Panc1 (cell line): ENCODE results near the gene IL16. TPM values are rescaled to one million over a fixed set of nuclear protein-coding genes. Genes with fewer than 3 reads are reported as not detected.
"Not testable (repeated sequence)": the region's sequence is repeated elsewhere in the genome, so short reads cannot be mapped to it uniquely, and the experiment has no call there.

ENCODE experiments used
- ATAC-seq: fragments of 200-7000 bp; cut with Tn5 transposase; 2 replicates; pipeline ENCODE4 v1.9.1; 2020; ENCODE audit warnings: mild to moderate bottlenecking, moderate library complexity
- BruUV-seq: library from RNA; stranded (reverse); fragments of 400-500 nt; replicated peaks from 2 replicates; lab custom pipeline; 2021; lab: Mats Ljungman, UMichigan
- CTCF ChIA-PET: fragments of 300-600 bp; sonication (Branson Sonifier 250); formaldehyde crosslinking; loops from one replicate; lab custom pipeline; 2022; ENCODE audit warnings: antibody characterized with exemption; lab: Charles Lee
- POLR2A ChIA-PET: fragments of 300-600 bp; sonication (Branson Sonifier 250); formaldehyde crosslinking; loops from one replicate; lab custom pipeline; 2022; ENCODE audit warnings: antibody characterized with exemption; lab: Charles Lee
- DNase-seq: peaks from one replicate; pipeline ENCODE4 v3.0.0-alpha.2; 2010; ENCODE audit warnings: low read depth, low spot score
- H3K27ac ChIP-seq: 2 replicates; pipeline ENCODE4 v1.5.1; 2011; ENCODE audit warnings: mild to moderate bottlenecking, low read length, inconsistent platforms
- H3K27me3 ChIP-seq: fragments of 200-500 bp; sonication (Bioruptor generic); 2 replicates; pipeline ENCODE4 v1.6.0; 2014; ENCODE audit warnings: low read length, inconsistent platforms; ENCODE audit not compliant: control insufficient read depth, insufficient read depth
- H3K36me3 ChIP-seq: fragments of 200-500 bp; sonication (Bioruptor generic); 2 replicates; pipeline ENCODE4 v1.5.1; 2014; ENCODE audit warnings: inconsistent platforms, mild to moderate bottlenecking, low read length, moderate library complexity; ENCODE audit not compliant: control insufficient read depth, insufficient read depth
- H3K4me1 ChIP-seq: 2 replicates; pipeline ENCODE4 v1.5.1; 2011; ENCODE audit warnings: inconsistent platforms, mild to moderate bottlenecking, low read length, moderate library complexity; ENCODE audit not compliant: control insufficient read depth, insufficient read depth
- H3K4me3 ChIP-seq, 2 experiments: 2 replicates each; pipeline ENCODE4 v1.5.1; 2011 to 2012; ENCODE audit warnings: low read depth in 2 of 2, low read length in 2 of 2, mild to moderate bottlenecking in 2 of 2, inconsistent platforms in 1 of 2, moderate library complexity in 1 of 2
- H3K9me3 ChIP-seq: fragments of 200-500 bp; sonication (Bioruptor generic); 2 replicates; pipeline ENCODE4 v1.5.1; 2014; ENCODE audit warnings: low read depth, mild to moderate bottlenecking, inconsistent platforms, low read length, moderate library complexity; ENCODE audit not compliant: control insufficient read depth, insufficient read depth
- CTCF ChIP-seq: fragments of 450-650 bp; IDR thresholded peaks from 2 replicates; pipeline ENCODE4 v1.5.1; 2017; ENCODE audit warnings: mild to moderate bottlenecking
- POLR2AphosphoS5 ChIP-seq: IDR thresholded peaks from 2 replicates; pipeline ENCODE4 v1.6.1; 2012; ENCODE audit warnings: mild to moderate bottlenecking, low read depth, low read length, moderate library complexity
- SIN3A ChIP-seq: IDR thresholded peaks from 2 replicates; pipeline ENCODE4 v1.6.1; 2012; ENCODE audit warnings: low read depth, mild to moderate bottlenecking, low read length, moderate library complexity, borderline replicate concordance; ENCODE audit not compliant: insufficient read depth
- TCF7L2 ChIP-seq: IDR thresholded peaks from 2 replicates; pipeline ENCODE4 v1.6.1; 2011; ENCODE audit warnings: mild to moderate bottlenecking, low read depth, low read length, inconsistent platforms
- in situ Hi-C: cut with HindIII; loops from 2 replicates; pipeline ENCODE4 v1.10.0; 2016; ENCODE audit warnings: low sequenced_read_pairs, low pct_unique_long_range_greater_than_20kb
- intact Hi-C: fragments of 100-400 bp; cut with micrococcal nuclease; formaldehyde crosslinking; loops from one replicate; pipeline ENCODE4 v1.10.0; 2022; ENCODE audit not compliant: unreplicated experiment
- total RNA-seq: library from RNA; stranded (reverse); gene quantifications from one replicate; pipeline ENCODE4 v1.2.1, GENCODE V29; 2021; ENCODE audit not compliant: unreplicated experiment
- TF ChIP-seq, protein P1 (sequence below), 2 experiments: IDR thresholded peaks; 2 replicates each; pipeline ENCODE4 v1.6.1; 2011 to 2012; ENCODE audit warnings: low read depth in 2 of 2, control low read depth in 1 of 2, low read length in 1 of 2, mild to moderate bottlenecking in 1 of 2, moderate library complexity in 1 of 2; ENCODE audit not compliant: insufficient read depth in 1 of 2

Gene IL16
- total RNA-seq, 1 experiment from 2014 or later = 1.0 TPM

- ChIA-PET CTCF (no interaction called here), POLR2A (interaction anchor here (0.6 kb wide), 1 partner anchor 546 kb away, joined by 3 read pairs; no protein-coding TSS in a partner anchor)
- no TSS peak for BruUV-seq
- no peak overlapping the region for H3K27ac ChIP-seq
- H3K27me3 ChIP-seq = peaks cover 5% of the 10 kb centered on the region; the same call in 1 of the 2 replicates
- no peak for ATAC-seq
- no peaks in the 10 kb centered on the region for H3K4me1 ChIP-seq
- H3K36me3 ChIP-seq = no peaks in the 10 kb centered on the region
- intact Hi-C loops (no loop called here), in situ Hi-C loops (no loop called here)
- TF ChIP-seq POLR2AphosphoS5 (no peak), CTCF (no peak), TCF7L2 (no peak), SIN3A (no peak)
- no peak overlapping the region for H3K4me3 ChIP-seq
- DNase-seq = no peak
- no peaks in the 10 kb centered on the region for H3K9me3 ChIP-seq
Observed at GRCh38 chr15:81206018-81206417, 9.3 kb downstream of the IL16 start.

DNA sequence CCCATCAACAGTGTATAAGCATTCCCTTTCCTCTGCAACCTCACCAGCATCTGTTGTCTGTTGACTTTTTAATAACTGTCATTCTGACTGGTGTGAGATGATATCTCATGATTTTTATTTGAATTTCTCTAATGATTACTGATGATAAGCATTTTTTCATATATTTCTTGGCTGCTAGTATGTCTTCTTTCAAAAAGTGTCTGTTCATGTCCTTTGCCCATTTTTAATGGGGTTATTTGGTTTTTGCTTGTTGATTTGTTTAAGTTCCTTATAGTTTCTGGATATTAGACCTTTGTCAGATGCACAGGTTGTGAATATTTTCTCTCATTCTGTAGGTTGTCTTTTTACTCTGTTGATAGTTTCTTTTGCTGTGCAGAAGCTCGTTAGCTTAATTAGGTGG lies 11.3 kb downstream of the IL16 start:
- H3K4me1 ChIP-seq, in situ Hi-C loops, H3K27me3 ChIP-seq, BruUV-seq, H3K4me3 ChIP-seq, intact Hi-C loops, H3K36me3 ChIP-seq, H3K9me3 ChIP-seq, DNase-seq, ATAC-seq, POLR2A ChIA-PET, CTCF ChIA-PET, H3K27ac ChIP-seq: not testable (repeated sequence)

GRCh38 chr15:81209635-81210034 lies 13.0 kb downstream of the IL16 start:
- Histone ChIP-seq H3K9me3 (no peaks in the 10 kb centered on the region), H3K27me3 (peaks cover 5% of the 10 kb centered on the region; the same call in 1 of the 2 replicates), H3K36me3 (no peaks in the 10 kb centered on the region), H3K27ac (no peak overlapping the region), H3K4me3 (no peak overlapping the region), H3K4me1 (no peaks in the 10 kb centered on the region)
- in situ Hi-C loops (no loop called here), intact Hi-C loops (no loop called here)
- no peak for ATAC-seq
- CTCF ChIA-PET = no interaction called here
- TF ChIP-seq CTCF = no peak
- TF ChIP-seq, protein P1, sequence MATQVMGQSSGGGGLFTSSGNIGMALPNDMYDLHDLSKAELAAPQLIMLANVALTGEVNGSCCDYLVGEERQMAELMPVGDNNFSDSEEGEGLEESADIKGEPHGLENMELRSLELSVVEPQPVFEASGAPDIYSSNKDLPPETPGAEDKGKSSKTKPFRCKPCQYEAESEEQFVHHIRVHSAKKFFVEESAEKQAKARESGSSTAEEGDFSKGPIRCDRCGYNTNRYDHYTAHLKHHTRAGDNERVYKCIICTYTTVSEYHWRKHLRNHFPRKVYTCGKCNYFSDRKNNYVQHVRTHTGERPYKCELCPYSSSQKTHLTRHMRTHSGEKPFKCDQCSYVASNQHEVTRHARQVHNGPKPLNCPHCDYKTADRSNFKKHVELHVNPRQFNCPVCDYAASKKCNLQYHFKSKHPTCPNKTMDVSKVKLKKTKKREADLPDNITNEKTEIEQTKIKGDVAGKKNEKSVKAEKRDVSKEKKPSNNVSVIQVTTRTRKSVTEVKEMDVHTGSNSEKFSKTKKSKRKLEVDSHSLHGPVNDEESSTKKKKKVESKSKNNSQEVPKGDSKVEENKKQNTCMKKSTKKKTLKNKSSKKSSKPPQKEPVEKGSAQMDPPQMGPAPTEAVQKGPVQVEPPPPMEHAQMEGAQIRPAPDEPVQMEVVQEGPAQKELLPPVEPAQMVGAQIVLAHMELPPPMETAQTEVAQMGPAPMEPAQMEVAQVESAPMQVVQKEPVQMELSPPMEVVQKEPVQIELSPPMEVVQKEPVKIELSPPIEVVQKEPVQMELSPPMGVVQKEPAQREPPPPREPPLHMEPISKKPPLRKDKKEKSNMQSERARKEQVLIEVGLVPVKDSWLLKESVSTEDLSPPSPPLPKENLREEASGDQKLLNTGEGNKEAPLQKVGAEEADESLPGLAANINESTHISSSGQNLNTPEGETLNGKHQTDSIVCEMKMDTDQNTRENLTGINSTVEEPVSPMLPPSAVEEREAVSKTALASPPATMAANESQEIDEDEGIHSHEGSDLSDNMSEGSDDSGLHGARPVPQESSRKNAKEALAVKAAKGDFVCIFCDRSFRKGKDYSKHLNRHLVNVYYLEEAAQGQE (IDR thresholded peaks at IDR 0.05; ENCODE audit: insufficient read depth in 1 of 2, low read depth in 2 of 2, low read length in 1 of 2) = no peak
- no TSS peak for BruUV-seq
- DNase-seq = no peak
- POLR2A ChIA-PET = no interaction called here
